Stimulated activated CD4-positive, alpha-beta T cell treated with anti-CD3 and anti-CD28 coated beads, Interleukin-1b, Interleukin-23, amount 100 ng/mL, for 4 hours (primary cell): ENCODE results near the gene ZFR2.

Source experiments
- DNase-seq, 2 donors: peaks; one replicate each; pipeline ENCODE4 v3.0.0-alpha.2; 2020; ENCODE audit warnings: low read depth in 2 of 2

ZFR2 gene

GRCh38 chr19:3788996-3789778 is 79.7 kb downstream of the ZFR2 start:
- no peak for DNase-seq

GRCh38 chr19:3785938-3786824 is 82.7 kb downstream of the ZFR2 start, which contains the start of gene MATK:
Gene MATK (minus strand): TSS chr19:3786381. CDS start chr19:3785135, 1,246 bp downstream.
- DNase-seq: peak; percentile 34 to 47

GRCh38 chr19:3785451-3785937 is 83.3 kb downstream of the ZFR2 start:
- peak in 1 of 2 donors; percentile 46 for DNase-seq

GRCh38 chr19:3784607-3785450 is 84.0 kb downstream of the ZFR2 start:
- DNase-seq: no peak

- DNase-seq: peak in 1 of 2 donors; percentile 39
Observed at GRCh38 chr19:3783660-3784584, 84.9 kb downstream of the ZFR2 start.

GRCh38 chr19:3782903-3783302 is 85.9 kb downstream of the ZFR2 start:
- DNase-seq: no peak

DNA sequence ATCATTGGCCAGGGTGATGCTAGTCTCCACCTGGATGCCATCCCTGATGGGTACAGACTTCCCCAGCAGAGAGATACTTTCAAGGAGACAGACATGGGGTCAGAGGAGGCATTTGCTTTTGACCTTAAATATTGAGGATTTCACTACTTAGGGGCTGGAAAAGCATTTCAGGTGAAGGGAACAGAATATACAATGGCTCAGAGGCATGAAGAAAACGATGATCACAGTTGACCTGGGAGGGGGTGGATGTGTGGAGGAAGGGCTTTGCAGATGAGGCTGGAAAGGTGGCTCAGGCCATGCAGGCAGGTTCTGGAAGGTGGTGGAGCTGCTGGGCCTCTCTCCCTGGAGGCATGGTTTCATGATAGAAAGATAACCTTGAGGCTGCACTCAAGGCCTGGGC is 86.5 kb downstream of the ZFR2 start:
- no peak for DNase-seq

DNA sequence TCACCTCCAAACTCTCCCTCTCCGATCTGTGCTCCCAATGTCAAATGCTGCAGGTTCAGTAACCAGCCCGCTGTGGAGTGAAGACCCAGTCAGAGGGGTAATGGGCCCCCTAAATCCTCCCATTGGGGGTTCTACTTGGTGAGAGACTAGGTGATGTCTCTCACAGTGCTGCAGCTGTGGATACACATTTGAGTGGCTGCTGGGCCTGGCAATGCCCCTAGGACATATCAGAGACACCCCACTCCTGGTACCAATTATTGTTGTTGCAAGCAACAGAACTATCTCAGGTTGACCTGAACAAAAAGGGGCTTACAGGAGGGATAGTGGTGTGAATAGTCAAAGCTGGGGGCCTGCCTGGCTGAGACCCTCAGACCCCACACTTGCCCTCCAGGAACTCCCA is 87.2 kb downstream of the ZFR2 start:
- DNase-seq: no peak

DNA sequence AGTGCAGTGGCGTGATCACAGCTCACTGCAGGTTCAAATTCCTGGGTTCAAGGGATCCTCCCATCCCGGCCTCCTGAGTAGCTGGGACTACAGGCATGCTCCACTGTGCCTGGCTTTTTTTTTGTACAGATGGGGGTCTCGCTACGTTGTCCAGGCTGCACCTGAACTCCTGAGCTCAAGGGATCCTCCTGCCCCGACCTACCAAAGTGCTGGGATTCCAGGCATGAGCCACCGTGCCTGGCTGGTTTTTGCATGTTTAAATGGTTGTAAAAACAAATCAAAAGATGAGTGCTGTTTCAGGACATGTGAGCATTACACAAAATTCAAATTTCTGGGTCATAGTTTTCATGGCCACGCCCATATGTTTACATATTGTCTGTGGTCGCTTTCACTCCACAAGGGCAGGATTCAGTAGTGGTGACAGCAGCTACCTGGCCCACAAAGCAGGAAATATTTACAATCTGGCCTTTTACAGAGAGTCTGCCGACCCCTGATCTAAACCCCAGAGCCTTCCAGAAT is 88.0 kb downstream of the ZFR2 start:
- no peak for DNase-seq

- no peak for DNase-seq
Observed at GRCh38 chr19:3778899-3779723, 89.7 kb downstream of the ZFR2 start.

GRCh38 chr19:3778104-3778867 is 90.6 kb downstream of the ZFR2 start:
- no peak for DNase-seq

GRCh38 chr19:3776479-3777040 is 92.3 kb downstream of the ZFR2 start:
- no peak for DNase-seq

GRCh38 chr19:3775831-3776230 is 93.0 kb downstream of the ZFR2 start:
- DNase-seq: no peak

GRCh38 chr19:3775374-3775711 is 93.5 kb downstream of the ZFR2 start:
- no peak for DNase-seq

GRCh38 chr19:3774621-3775373 is 94.0 kb downstream of the ZFR2 start:
- no peak for DNase-seq

GRCh38 chr19:3773814-3774515 is 94.9 kb downstream of the ZFR2 start:
- DNase-seq: no peak

GRCh38 chr19:3771906-3772455 is 96.9 kb downstream of the ZFR2 start, which contains the start of gene RAX2:
Gene RAX2 (minus strand): TSS chr19:3772228. CDS start chr19:3771742, 486 bp downstream.
- no peak for DNase-seq
